DOHH2 (cell line): ENCODE data around the gene RNF224.

ENCODE experiments used
- H3F3A ChIP-seq: fragments of 200-600 bp; sonication (generic), shearing (Covaris generic); 2 replicates; pipeline ENCODE4 v1.6.0; 2016; ENCODE audit warnings: antibody characterized with exemption, mild to moderate bottlenecking; ENCODE audit not compliant: control insufficient read depth, insufficient read depth
- H3K27ac ChIP-seq: fragments of 200-600 bp; sonication (generic); 2 replicates; pipeline ENCODE4 v1.5.1; 2014; ENCODE audit warnings: low read depth, mild to moderate bottlenecking, low read length, moderate library complexity
- H3K27me3 ChIP-seq: fragments of 200-600 bp; sonication (generic); 2 replicates; pipeline ENCODE4 v1.6.1; 2014; ENCODE audit warnings: mild to moderate bottlenecking, low read length, mixed read lengths; ENCODE audit not compliant: control insufficient read depth
- H3K36me3 ChIP-seq: fragments of 200-600 bp; sonication (generic); 2 replicates; pipeline ENCODE4 v1.6.1; 2014; ENCODE audit warnings: mild to moderate bottlenecking, low read length, moderate library complexity, mixed read lengths; ENCODE audit not compliant: control insufficient read depth
- H3K4me1 ChIP-seq: fragments of 200-600 bp; sonication (generic); 2 replicates; pipeline ENCODE4 v1.6.1; 2014; ENCODE audit warnings: mild to moderate bottlenecking, low read length, mixed read lengths; ENCODE audit not compliant: control insufficient read depth
- H3K4me2 ChIP-seq: fragments of 200-600 bp; sonication (generic); 2 replicates; pipeline ENCODE4 v1.6.0; 2014; ENCODE audit warnings: mild to moderate bottlenecking, low read length, moderate library complexity
- H3K4me3 ChIP-seq: fragments of 200-600 bp; sonication (generic); 2 replicates; pipeline ENCODE4 v1.5.1; 2014; ENCODE audit warnings: mild to moderate bottlenecking, low read length, mixed read lengths
- H3K79me2 ChIP-seq: fragments of 200-600 bp; sonication (generic); 2 replicates; pipeline ENCODE4 v1.6.1; 2014; ENCODE audit warnings: mild to moderate bottlenecking, low read length, mixed read lengths; ENCODE audit not compliant: control insufficient read depth
- H3K9me2 ChIP-seq: fragments of 200-600 bp; sonication (generic); replicated peaks from 2 replicates; pipeline ENCODE4 v1.6.1; 2014; ENCODE audit warnings: mild to moderate bottlenecking, low read length, mixed read lengths; ENCODE audit not compliant: control insufficient read depth
- H3K9me3 ChIP-seq: fragments of 200-600 bp; sonication (generic); 2 replicates; pipeline ENCODE4 v1.6.1; 2014; ENCODE audit warnings: antibody characterized with exemption, low read length, mixed read lengths; ENCODE audit not compliant: control insufficient read depth, insufficient read depth
- H4K20me1 ChIP-seq: fragments of 200-600 bp; sonication (generic); 2 replicates; pipeline ENCODE4 v1.6.0; 2014; ENCODE audit warnings: low read depth, mild to moderate bottlenecking, antibody characterized with exemption, low read length, moderate library complexity; ENCODE audit not compliant: control insufficient read depth, insufficient read depth
- EZH2phosphoT487 ChIP-seq: fragments of 200-600 bp; sonication (generic); IDR thresholded peaks from 2 replicates; pipeline ENCODE4 v1.6.1; 2017; ENCODE audit warnings: borderline replicate concordance, mild to moderate bottlenecking, antibody characterized with exemption, low read length, moderate library complexity, mixed read lengths
- TF ChIP-seq, protein P1 (sequence below): fragments of 200-600 bp; sonication (generic); IDR thresholded peaks from one replicate; pipeline ENCODE4 v1.5.1; 2014; ENCODE audit warnings: antibody characterized with exemption, mild to moderate bottlenecking, low read depth, low read length; ENCODE audit not compliant: poor library complexity, severe bottlenecking

The RNF224 gene

DNA sequence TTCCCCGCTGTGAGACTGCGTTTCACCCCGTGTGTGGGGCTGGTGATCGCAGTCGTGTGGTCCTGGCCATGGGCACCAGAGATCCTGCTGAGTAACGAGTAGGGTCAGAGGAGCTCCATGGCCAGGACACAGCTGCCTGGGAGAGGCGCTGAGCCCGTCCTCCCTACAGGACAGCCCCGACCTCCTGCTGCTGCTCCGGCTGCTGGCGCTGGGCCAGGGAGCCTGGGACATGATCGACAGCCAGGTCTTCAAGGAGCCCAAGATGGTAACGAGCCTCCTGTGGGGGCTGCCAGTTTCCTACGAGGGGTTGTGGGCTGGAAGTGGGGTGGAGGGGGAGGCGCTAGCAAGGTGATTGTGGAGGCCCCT, 38.8 kb downstream of the RNF224 start:
- H3K4me1 ChIP-seq = peaks cover 54% of the 10 kb centered on the region
- H3K9me3 ChIP-seq = no peaks in the 10 kb centered on the region
- H3K36me3 ChIP-seq = peaks cover 68% of the 10 kb centered on the region
- no peaks in the 10 kb centered on the region for H3K27me3 ChIP-seq
- H3K79me2 ChIP-seq = peaks cover 43% of the 10 kb centered on the region
- H3K9me2 ChIP-seq = no peaks in the 10 kb centered on the region
- H4K20me1 ChIP-seq = no peaks in the 10 kb centered on the region
- TF ChIP-seq, protein P1, sequence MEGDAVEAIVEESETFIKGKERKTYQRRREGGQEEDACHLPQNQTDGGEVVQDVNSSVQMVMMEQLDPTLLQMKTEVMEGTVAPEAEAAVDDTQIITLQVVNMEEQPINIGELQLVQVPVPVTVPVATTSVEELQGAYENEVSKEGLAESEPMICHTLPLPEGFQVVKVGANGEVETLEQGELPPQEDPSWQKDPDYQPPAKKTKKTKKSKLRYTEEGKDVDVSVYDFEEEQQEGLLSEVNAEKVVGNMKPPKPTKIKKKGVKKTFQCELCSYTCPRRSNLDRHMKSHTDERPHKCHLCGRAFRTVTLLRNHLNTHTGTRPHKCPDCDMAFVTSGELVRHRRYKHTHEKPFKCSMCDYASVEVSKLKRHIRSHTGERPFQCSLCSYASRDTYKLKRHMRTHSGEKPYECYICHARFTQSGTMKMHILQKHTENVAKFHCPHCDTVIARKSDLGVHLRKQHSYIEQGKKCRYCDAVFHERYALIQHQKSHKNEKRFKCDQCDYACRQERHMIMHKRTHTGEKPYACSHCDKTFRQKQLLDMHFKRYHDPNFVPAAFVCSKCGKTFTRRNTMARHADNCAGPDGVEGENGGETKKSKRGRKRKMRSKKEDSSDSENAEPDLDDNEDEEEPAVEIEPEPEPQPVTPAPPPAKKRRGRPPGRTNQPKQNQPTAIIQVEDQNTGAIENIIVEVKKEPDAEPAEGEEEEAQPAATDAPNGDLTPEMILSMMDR = no peak
- TF ChIP-seq EZH2phosphoT487 = no peak
- H3K4me2 ChIP-seq = peak overlapping the region; percentile 98
- peaks cover 25% of the 10 kb centered on the region for H3F3A ChIP-seq
- no peak overlapping the region for H3K27ac ChIP-seq
- no peak overlapping the region for H3K4me3 ChIP-seq

DNA sequence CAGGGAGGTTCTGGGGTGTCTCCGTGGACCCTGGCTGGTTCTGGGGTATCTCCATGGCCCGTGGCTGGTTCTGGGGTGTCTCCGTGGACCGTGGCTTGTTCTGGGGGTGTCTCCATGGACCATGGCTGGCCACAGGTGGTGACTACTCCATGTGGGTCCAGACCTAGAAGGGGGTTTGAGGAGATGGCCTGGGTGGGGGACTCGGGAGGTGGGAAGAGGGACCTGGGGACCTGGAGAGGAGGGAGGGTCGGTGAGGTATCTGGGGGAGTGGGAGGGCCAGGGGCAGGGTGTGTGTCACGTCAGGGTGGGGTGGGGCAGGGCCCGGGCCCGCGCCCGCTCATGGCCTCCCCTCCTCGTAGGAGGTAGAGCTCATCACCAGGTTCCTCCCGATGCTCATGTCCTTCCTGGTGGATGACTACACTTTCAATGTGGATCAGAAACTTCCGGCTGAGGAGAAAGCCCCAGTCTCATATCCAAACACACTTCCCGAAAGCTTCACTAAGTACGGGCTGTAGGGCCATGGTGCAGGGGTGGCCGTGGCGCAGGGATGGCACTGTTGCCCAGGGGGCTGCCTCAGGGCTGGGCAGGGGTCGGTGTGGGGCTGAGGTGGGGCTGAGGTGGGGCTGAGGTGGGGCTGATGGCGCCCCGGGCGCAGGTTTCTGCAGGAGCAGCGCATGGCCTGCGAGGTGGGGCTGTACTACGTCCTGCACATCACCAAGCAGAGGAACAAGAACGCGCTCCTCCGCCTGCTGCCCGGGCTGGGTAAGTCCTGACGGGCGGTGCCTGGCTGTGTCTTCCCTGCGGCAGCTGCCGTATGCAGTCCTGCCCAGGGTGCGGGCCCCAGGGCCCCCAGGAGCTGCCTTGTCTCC, 39.5 kb downstream of the RNF224 start:
- H3K4me2 ChIP-seq = peak overlapping the region; percentile 98
- no peaks in the 10 kb centered on the region for H3K9me2 ChIP-seq

DNA sequence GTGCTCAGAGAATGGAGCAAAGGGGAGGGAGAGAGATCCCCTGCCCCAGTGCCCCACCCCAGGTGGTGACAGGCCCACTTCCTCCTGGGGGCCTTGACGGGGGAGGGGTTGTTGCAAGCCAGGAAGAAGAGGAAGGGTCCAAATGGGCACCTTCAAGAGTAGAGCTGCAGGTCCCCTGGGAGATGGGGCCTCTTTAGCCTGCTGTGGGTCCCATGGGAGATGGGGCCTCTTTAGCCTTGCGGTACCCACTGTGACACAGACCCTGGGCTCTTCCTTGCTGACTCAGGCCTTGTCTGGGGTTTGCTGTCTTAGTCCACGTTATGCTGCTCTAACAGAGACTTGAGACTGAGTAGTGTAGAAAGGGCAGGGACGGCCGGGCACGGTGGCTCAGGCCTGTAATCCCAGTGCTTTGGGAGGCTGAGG, 40.6 kb downstream of the RNF224 start:
- peaks cover 25% of the 10 kb centered on the region for H3F3A ChIP-seq
- TF ChIP-seq, protein P1 = no peak
- TF ChIP-seq EZH2phosphoT487 = no peak
- H3K27ac ChIP-seq = peak overlapping the region; percentile 84
- H3K9me3 ChIP-seq = no peaks in the 10 kb centered on the region
- no peaks in the 10 kb centered on the region for H3K27me3 ChIP-seq
- H3K4me3 ChIP-seq = peak overlapping the region; percentile 75
- peaks cover 49% of the 10 kb centered on the region for H3K79me2 ChIP-seq
- H3K9me2 ChIP-seq = no peaks in the 10 kb centered on the region
- H3K4me1 ChIP-seq = peaks cover 67% of the 10 kb centered on the region
- H3K36me3 ChIP-seq = peaks cover 79% of the 10 kb centered on the region
- H3K4me2 ChIP-seq = peak overlapping the region; percentile 98
- no peaks in the 10 kb centered on the region for H4K20me1 ChIP-seq

More for the DNA sequence above, 39.5 kb downstream of the RNF224 start:
- H3K36me3 ChIP-seq = peaks cover 72% of the 10 kb centered on the region
- peak overlapping the region; percentile 84 for H3K27ac ChIP-seq
- peaks cover 47% of the 10 kb centered on the region for H3K79me2 ChIP-seq
- H3K27me3 ChIP-seq = no peaks in the 10 kb centered on the region
- H3K9me3 ChIP-seq = no peaks in the 10 kb centered on the region
- H3F3A ChIP-seq = peaks cover 25% of the 10 kb centered on the region
- TF ChIP-seq, protein P1 = no peak
- no peak for TF ChIP-seq EZH2phosphoT487
- peaks cover 61% of the 10 kb centered on the region for H3K4me1 ChIP-seq
- no peaks in the 10 kb centered on the region for H4K20me1 ChIP-seq
- H3K4me3 ChIP-seq = peak overlapping the region; percentile 75
